Melanocyte of skin (primary cell): ENCODE measurements around the gene VWC2L. TPM values are rescaled to one million over a fixed set of nuclear protein-coding genes. Genes with fewer than 3 reads are reported as not detected.

Source experiments
- total RNA-seq, 2 donors: library from RNA; depleted of rRNA; stranded (reverse); fragments of >200 nt; gene quantifications; 2 replicates each; pipeline ENCODE4 v1.2.3, GENCODE V29; 2012

Gene VWC2L
- not detected for total RNA-seq

DNA sequence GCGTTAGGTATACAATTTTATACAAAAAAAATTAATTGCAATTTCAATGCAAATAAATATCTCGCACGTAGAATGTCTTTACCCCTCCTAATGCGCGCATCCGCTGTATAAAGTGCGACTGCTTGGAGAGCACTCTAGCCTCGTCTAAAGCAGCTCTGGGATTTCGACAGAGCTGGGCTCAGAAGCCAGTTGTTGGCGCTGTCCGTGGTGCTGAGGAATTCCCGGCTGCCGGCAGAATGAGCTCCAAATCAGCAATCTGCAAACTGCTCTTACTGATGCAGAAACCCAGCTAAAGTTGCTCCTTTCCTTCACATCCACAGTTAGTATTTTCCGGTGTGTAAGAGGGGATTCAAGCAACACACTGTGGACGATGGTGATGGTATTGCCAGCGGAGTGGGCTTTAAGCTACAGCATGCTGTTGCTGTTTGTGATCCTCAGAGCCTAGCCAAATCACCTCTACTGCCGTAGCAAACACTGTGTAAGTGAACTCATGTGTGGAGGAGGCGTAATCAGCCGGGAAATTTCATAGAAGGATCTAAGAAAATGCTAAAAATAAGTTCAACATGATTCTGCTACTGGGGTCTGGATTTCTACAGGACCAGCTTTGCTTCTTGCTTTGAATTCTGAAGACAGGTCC lies at the start of gene VWC2L:
VWC2L (plus strand) TSS at position 137 of the 637 bp plus-strand sequence. CDS start 3,140 bp downstream, outside the sequence.

